PC-3 (cell line): ENCODE measurements around the gene PWWP2B. TPM values are rescaled to one million over a fixed set of nuclear protein-coding genes. Genes with fewer than 3 reads are reported as not detected.

Source experiments
- ATAC-seq: fragments of 200-7000 bp; cut with Tn5 transposase; 2 replicates; pipeline ENCODE4 v1.9.1; 2020; ENCODE audit warnings: mild to moderate bottlenecking, moderate library complexity
- BruUV-seq: library from RNA; stranded (reverse); fragments of 400-500 nt; replicated peaks from 2 replicates; lab custom pipeline; 2021; lab: Mats Ljungman, UMichigan
- CTCF ChIA-PET: fragments of 300-600 bp; sonication (Branson Sonifier 250); formaldehyde crosslinking; loops from one replicate; lab custom pipeline; 2022; ENCODE audit warnings: antibody characterized with exemption; lab: Charles Lee
- POLR2A ChIA-PET: fragments of 300-600 bp; sonication (Branson Sonifier 250); formaldehyde crosslinking; loops from one replicate; lab custom pipeline; 2022; ENCODE audit warnings: antibody characterized with exemption; ENCODE audit not compliant: unreplicated experiment; lab: Charles Lee
- DNase-seq: peaks from one replicate; pipeline ENCODE4 v3.0.0-alpha.2; 2015
- H2AFZ ChIP-seq: fragments of 300-600 bp; sonication (generic); 2 replicates; pipeline ENCODE4 v1.6.0; 2016; ENCODE audit warnings: antibody characterized with exemption, low read length
- H3F3A ChIP-seq: fragments of 300-600 bp; sonication (generic); one replicate; pipeline ENCODE4 v1.6.0; 2017; ENCODE audit warnings: antibody characterized with exemption, low read length, control low read depth, mild to moderate bottlenecking; ENCODE audit not compliant: unreplicated experiment
- H3K27ac ChIP-seq: fragments of 300-600 bp; sonication (generic); 2 replicates; pipeline ENCODE4 v1.5.1; 2016; ENCODE audit warnings: mild to moderate bottlenecking, low read length
- H3K27me3 ChIP-seq: fragments of 300-600 bp; sonication (generic); 2 replicates; pipeline ENCODE4 v1.6.1; 2016; ENCODE audit warnings: low read length, mixed read lengths
- H3K36me3 ChIP-seq: fragments of 300-600 bp; sonication (generic); 2 replicates; pipeline ENCODE4 v1.6.1; 2016; ENCODE audit warnings: low read depth, mixed run types, low read length, mixed read lengths
- H3K4me1 ChIP-seq: fragments of 300-600 bp; sonication (generic); 2 replicates; pipeline ENCODE4 v1.5.1; 2016; ENCODE audit warnings: low read length; ENCODE audit not compliant: insufficient read depth
- H3K4me2 ChIP-seq: fragments of 300-600 bp; sonication (generic); 2 replicates; pipeline ENCODE4 v1.6.0; 2016; ENCODE audit warnings: low read length
- H3K4me3 ChIP-seq: fragments of 300-600 bp; sonication (generic); 2 replicates; pipeline ENCODE4 v1.5.1; 2016; ENCODE audit warnings: mild to moderate bottlenecking, low read length, mixed read lengths
- H3K79me2 ChIP-seq: fragments of 300-600 bp; sonication (generic); 2 replicates; pipeline ENCODE4 v1.6.1; 2017; ENCODE audit warnings: low read length, mixed read lengths
- H3K9ac ChIP-seq: fragments of 300-600 bp; sonication (generic); 2 replicates; pipeline ENCODE4 v1.6.0; 2016; ENCODE audit warnings: mild to moderate bottlenecking, low read length
- H3K9me2 ChIP-seq: fragments of 300-600 bp; sonication (generic); replicated peaks from 2 replicates; pipeline ENCODE4 v1.6.1; 2016; ENCODE audit warnings: mixed run types, low read length, mixed read lengths
- H3K9me3 ChIP-seq: fragments of 300-600 bp; sonication (generic); 2 replicates; pipeline ENCODE4 v1.6.1; 2016; ENCODE audit warnings: low read length, mixed read lengths
- H4K20me1 ChIP-seq: fragments of 300-600 bp; sonication (generic); 2 replicates; pipeline ENCODE4 v1.6.1; 2016; ENCODE audit warnings: low read length, mixed read lengths
- EZH2 ChIP-seq: fragments of 300-600 bp; sonication (generic); IDR thresholded peaks from one replicate; pipeline ENCODE4 v1.6.1; 2017; ENCODE audit warnings: antibody characterized with exemption, mild to moderate bottlenecking, low read length; ENCODE audit not compliant: unreplicated experiment
- EZH2phosphoT487 ChIP-seq: fragments of 300-600 bp; sonication (generic); IDR thresholded peaks from 2 replicates; pipeline ENCODE4 v1.6.1; 2018; ENCODE audit warnings: mild to moderate bottlenecking, antibody characterized with exemption, low read length, borderline replicate concordance
- intact Hi-C: fragments of 100-400 bp; cut with micrococcal nuclease; formaldehyde crosslinking; loops from 2 replicates; pipeline ENCODE4 v1.9.0; 2023
- total RNA-seq: library from RNA; depleted of rRNA; stranded (reverse); fragments of >200 nt; gene quantifications from 2 replicates; pipeline ENCODE4 v1.2.3, GENCODE V29; 2014
- TF ChIP-seq, protein P1 (sequence below): fragments of 300-600 bp; sonication (generic); conservative IDR thresholded peaks from 2 replicates; pipeline ENCODE4 v1.5.1; 2017; ENCODE audit warnings: antibody characterized with exemption, low read depth, mild to moderate bottlenecking, low read length

PWWP2B gene
- total RNA-seq, 1 experiment from 2014 or later = 24.5 TPM

GRCh38 chr10:132437541-132437950 lies 40.5 kb downstream of the PWWP2B start:
- TF ChIP-seq, protein P1, sequence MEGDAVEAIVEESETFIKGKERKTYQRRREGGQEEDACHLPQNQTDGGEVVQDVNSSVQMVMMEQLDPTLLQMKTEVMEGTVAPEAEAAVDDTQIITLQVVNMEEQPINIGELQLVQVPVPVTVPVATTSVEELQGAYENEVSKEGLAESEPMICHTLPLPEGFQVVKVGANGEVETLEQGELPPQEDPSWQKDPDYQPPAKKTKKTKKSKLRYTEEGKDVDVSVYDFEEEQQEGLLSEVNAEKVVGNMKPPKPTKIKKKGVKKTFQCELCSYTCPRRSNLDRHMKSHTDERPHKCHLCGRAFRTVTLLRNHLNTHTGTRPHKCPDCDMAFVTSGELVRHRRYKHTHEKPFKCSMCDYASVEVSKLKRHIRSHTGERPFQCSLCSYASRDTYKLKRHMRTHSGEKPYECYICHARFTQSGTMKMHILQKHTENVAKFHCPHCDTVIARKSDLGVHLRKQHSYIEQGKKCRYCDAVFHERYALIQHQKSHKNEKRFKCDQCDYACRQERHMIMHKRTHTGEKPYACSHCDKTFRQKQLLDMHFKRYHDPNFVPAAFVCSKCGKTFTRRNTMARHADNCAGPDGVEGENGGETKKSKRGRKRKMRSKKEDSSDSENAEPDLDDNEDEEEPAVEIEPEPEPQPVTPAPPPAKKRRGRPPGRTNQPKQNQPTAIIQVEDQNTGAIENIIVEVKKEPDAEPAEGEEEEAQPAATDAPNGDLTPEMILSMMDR = no peak
- no peak for TF ChIP-seq EZH2
- no peak for TF ChIP-seq EZH2phosphoT487
- H3K36me3 ChIP-seq = no peaks in the 10 kb centered on the region
- no peak overlapping the region for H3K4me2 ChIP-seq
- no peak overlapping the region for H3K9ac ChIP-seq
- ATAC-seq (no peak), DNase-seq (no peak)
- no peak overlapping the region for H3K27ac ChIP-seq
- H3F3A ChIP-seq = no peaks in the 10 kb centered on the region
- no peaks in the 10 kb centered on the region for H3K79me2 ChIP-seq
- no TSS peak for BruUV-seq
- ChIA-PET CTCF (no interaction called here), POLR2A (no interaction called here)
- no peaks in the 10 kb centered on the region for H3K9me3 ChIP-seq
- no peaks in the 10 kb centered on the region for H3K9me2 ChIP-seq
- intact Hi-C loops = no loop called here
- no peaks in the 10 kb centered on the region for H3K27me3 ChIP-seq
- H3K4me1 ChIP-seq = no peaks in the 10 kb centered on the region
- no peak overlapping the region for H2AFZ ChIP-seq
- H3K4me3 ChIP-seq = no peak overlapping the region
- no peaks in the 10 kb centered on the region for H4K20me1 ChIP-seq

DNA sequence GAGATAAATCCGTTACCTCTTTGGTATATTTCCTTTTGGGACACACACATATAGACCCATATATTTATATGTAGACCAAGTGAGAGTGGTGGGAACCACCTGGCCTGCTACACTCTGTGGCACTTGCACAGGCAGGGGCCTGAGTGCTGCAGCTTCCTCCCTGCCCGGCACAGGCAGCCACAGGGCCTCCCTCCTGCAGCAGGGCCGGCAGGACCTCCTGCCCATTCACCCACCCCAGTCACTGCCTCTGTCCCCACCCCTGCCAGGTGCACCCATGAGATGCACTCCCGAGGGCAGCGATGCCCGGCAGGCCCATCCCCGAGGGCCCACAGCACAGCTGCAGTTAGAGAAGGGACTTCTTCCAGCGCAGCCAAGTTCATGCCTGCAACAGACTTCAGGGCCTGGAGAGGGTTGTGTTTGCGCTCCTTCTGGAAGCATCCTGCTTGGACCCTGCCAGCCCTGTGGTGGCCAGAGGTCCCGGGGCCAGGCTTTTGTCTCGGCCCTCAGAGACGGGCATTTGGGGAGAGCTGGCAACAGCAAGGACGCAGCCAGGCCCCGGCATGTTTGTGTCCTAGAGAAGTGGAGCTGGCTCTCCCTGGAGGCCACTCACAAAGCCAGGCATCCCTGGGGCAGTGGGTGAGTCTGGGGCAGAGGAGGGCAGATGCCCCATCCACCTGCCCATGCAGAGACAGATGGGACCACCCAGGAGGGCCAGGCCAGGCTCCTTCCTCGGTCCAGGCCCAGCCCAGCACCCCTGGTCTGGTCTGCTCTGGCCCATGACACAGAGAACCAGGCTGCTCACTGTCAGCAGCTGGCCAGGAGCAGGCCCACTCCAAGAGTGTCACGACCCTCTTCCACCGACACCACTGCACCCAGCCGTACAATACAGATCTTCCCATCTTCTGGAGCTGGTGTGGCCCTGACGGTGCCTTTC lies 41.4 kb downstream of the PWWP2B start:
- ATAC-seq (no peak), DNase-seq (no peak)
- H3K9me3 ChIP-seq = no peaks in the 10 kb centered on the region
- no peak overlapping the region for H3K4me2 ChIP-seq
- TF ChIP-seq EZH2 (no peak), EZH2phosphoT487 (no peak)
- TF ChIP-seq, protein P1 = no peak
- ChIA-PET CTCF (no interaction called here), POLR2A (no interaction called here)
- no peaks in the 10 kb centered on the region for H3K4me1 ChIP-seq
- H3K9ac ChIP-seq = no peak overlapping the region
- H3F3A ChIP-seq = no peaks in the 10 kb centered on the region
- H3K27ac ChIP-seq = no peak overlapping the region
- intact Hi-C loops = no loop called here
- no peaks in the 10 kb centered on the region for H3K27me3 ChIP-seq
- no peaks in the 10 kb centered on the region for H4K20me1 ChIP-seq
- H3K9me2 ChIP-seq = no peaks in the 10 kb centered on the region
- no peaks in the 10 kb centered on the region for H3K36me3 ChIP-seq
- no TSS peak for BruUV-seq
- H3K79me2 ChIP-seq = no peaks in the 10 kb centered on the region
- no peak overlapping the region for H2AFZ ChIP-seq
- no peak overlapping the region for H3K4me3 ChIP-seq

GRCh38 chr10:132439025-132439388 lies 42.0 kb downstream of the PWWP2B start:
- TF ChIP-seq EZH2phosphoT487 = no peak
- no peak for TF ChIP-seq EZH2
- TF ChIP-seq, protein P1 = no peak
- no peaks in the 10 kb centered on the region for H3K9me2 ChIP-seq
- no peaks in the 10 kb centered on the region for H3K36me3 ChIP-seq
- ChIA-PET POLR2A (no interaction called here), CTCF (no interaction called here)
- H3K4me3 ChIP-seq = no peak overlapping the region
- no peaks in the 10 kb centered on the region for H3K9me3 ChIP-seq
- DNase-seq (no peak), ATAC-seq (no peak)
- no peak overlapping the region for H2AFZ ChIP-seq
- no peaks in the 10 kb centered on the region for H3F3A ChIP-seq
- no peak overlapping the region for H3K27ac ChIP-seq
- BruUV-seq = no TSS peak
- H3K4me2 ChIP-seq = no peak overlapping the region
- H3K9ac ChIP-seq = no peak overlapping the region
- H3K4me1 ChIP-seq = no peaks in the 10 kb centered on the region
- no peaks in the 10 kb centered on the region for H3K79me2 ChIP-seq
- intact Hi-C loops = no loop called here
- H3K27me3 ChIP-seq = no peaks in the 10 kb centered on the region
- no peaks in the 10 kb centered on the region for H4K20me1 ChIP-seq
